HepG2 (cell line): Measurements from ENCODE around the gene RGSL1. TPM values are rescaled to one million over a fixed set of nuclear protein-coding genes. Genes with fewer than 3 reads are reported as not detected.

Experiments used
- DR1 ChIP-seq: sonication (generic); formaldehyde crosslinking; IDR thresholded peaks from 2 replicates; pipeline ENCODE4 v1.8.0; 2021; ENCODE audit warnings: mild to moderate bottlenecking, missing genetic modification reagents, inconsistent platforms
- EZH2 ChIP-seq: conservative IDR thresholded peaks from 2 replicates; pipeline ENCODE4 v1.6.1; 2012; ENCODE audit warnings: mild to moderate bottlenecking, low read depth, low read length, moderate library complexity
- FOXA1 ChIP-seq, 2 experiments: fragments of 450-650 bp in 1 of 2; sonication (generic) in 1 of 2; formaldehyde crosslinking in 1 of 2; IDR thresholded peaks; 2 replicates each; pipeline versions ENCODE4 v1.4.0 to v1.6.1; 2016 to 2020; ENCODE audit warnings: missing genetic modification reagents in 1 of 2
- FOXA3 ChIP-seq: IDR thresholded peaks from 2 replicates; pipeline ENCODE4 v1.6.1; 2016; ENCODE audit warnings: missing genetic modification reagents, missing compliant biosample characterization
- HES4 ChIP-seq: sonication (generic); formaldehyde crosslinking; IDR thresholded peaks from 2 replicates; pipeline ENCODE4 v1.9.0; 2021; ENCODE audit warnings: mild to moderate bottlenecking, missing genetic modification reagents, borderline replicate concordance
- HNRNPLL ChIP-seq: fragments of 200-400 bp; formaldehyde crosslinking; IDR thresholded peaks from 2 replicates; pipeline ENCODE4 v1.6.1; 2017; ENCODE audit warnings: mild to moderate bottlenecking, low read depth, low read length; ENCODE audit not compliant: poor library complexity, severe bottlenecking
- KMT2A ChIP-seq: sonication (generic); formaldehyde crosslinking; IDR thresholded peaks from 2 replicates; pipeline ENCODE4 v1.4.0; 2020; ENCODE audit warnings: missing genetic modification reagents
- NFRKB ChIP-seq: fragments of 450-650 bp; IDR thresholded peaks from 2 replicates; pipeline ENCODE4 v1.6.1; 2017
- PHF8 ChIP-seq: sonication (generic); formaldehyde crosslinking; IDR thresholded peaks from 2 replicates; pipeline ENCODE4 v1.5.0; 2020; ENCODE audit warnings: missing genetic modification reagents
- POLR2G ChIP-seq: fragments of 200-400 bp; formaldehyde crosslinking; IDR thresholded peaks from 2 replicates; pipeline ENCODE4 v1.6.1; 2018; ENCODE audit warnings: mild to moderate bottlenecking, low read depth, low read length, moderate library complexity
- PRMT3 ChIP-seq: sonication (generic); formaldehyde crosslinking; IDR thresholded peaks from 2 replicates; pipeline ENCODE4 v1.8.1; 2022; ENCODE audit warnings: low read depth, mild to moderate bottlenecking, moderate library complexity, missing genetic modification reagents, borderline replicate concordance
- ZNF432 ChIP-seq: sonication (generic); formaldehyde crosslinking; IDR thresholded peaks from 2 replicates; pipeline ENCODE4 v1.5.0; 2020; ENCODE audit warnings: missing genetic modification reagents, mild to moderate bottlenecking, borderline replicate concordance
- ZNF569 ChIP-seq: sonication (generic); formaldehyde crosslinking; IDR thresholded peaks from 2 replicates; pipeline ENCODE4 v1.5.0; 2020; ENCODE audit warnings: mild to moderate bottlenecking, missing genetic modification reagents, moderate library complexity, borderline replicate concordance
- ZNF589 ChIP-seq: sonication (generic); formaldehyde crosslinking; conservative IDR thresholded peaks from 2 replicates; pipeline ENCODE4 v1.8.0; 2022; ENCODE audit warnings: mild to moderate bottlenecking, moderate library complexity, missing genetic modification reagents
- ZNF616 ChIP-seq: sonication (generic); formaldehyde crosslinking; IDR thresholded peaks from 2 replicates; pipeline ENCODE4 v1.5.0; 2020; ENCODE audit warnings: low read depth, mild to moderate bottlenecking, missing genetic modification reagents
- ZNF713 ChIP-seq: sonication (generic); formaldehyde crosslinking; IDR thresholded peaks from 2 replicates; pipeline ENCODE4 v1.4.0; 2020; ENCODE audit warnings: mild to moderate bottlenecking, missing genetic modification reagents
- polyA plus RNA-seq, 8 experiments: library from polyadenylated mRNA; depleted of rRNA in 3 of 8; stranded (reverse) in 7 of 8; unstranded in 1 of 8; fragments of >200 nt; fragmentation: Illumina TruSeq in 4 of 8; extraction: Trizol in 4 of 8; gene quantifications; 2 replicates each; pipeline versions ENCODE4 v1.2.1 to v1.2.3, GENCODE V29; 2011 to 2016; ENCODE audit warnings: low read depth in 4 of 8, missing spikeins in 1 of 8, mixed read lengths in 1 of 8; ENCODE audit not compliant: insufficient read depth in 1 of 8
- total RNA-seq, 5 experiments: library from RNA; depleted of rRNA; stranded (reverse); fragments of >200 nt; fragmentation: Illumina TruSeq; extraction: Trizol; gene quantifications; 2 replicates each; pipeline ENCODE4 v1.2.3, GENCODE V29; 2016; ENCODE audit warnings: low read depth in 1 of 5
- TF ChIP-seq, protein P1 (sequence below): sonication (generic); formaldehyde crosslinking; IDR thresholded peaks from 2 replicates; pipeline ENCODE4 v1.4.0; 2020; ENCODE audit warnings: missing genetic modification reagents
- TF ChIP-seq, protein P2 (sequence below): IDR thresholded peaks from 2 replicates; pipeline ENCODE4 v1.6.1; 2012; ENCODE audit warnings: inconsistent platforms
- TF ChIP-seq, protein P3 (sequence below): sonication (generic); formaldehyde crosslinking; IDR thresholded peaks from 2 replicates; pipeline ENCODE4 v1.4.0; 2020; ENCODE audit warnings: missing genetic modification reagents
- TF ChIP-seq, protein P4 (sequence below): sonication (generic); formaldehyde crosslinking; IDR thresholded peaks from 2 replicates; pipeline ENCODE4 v1.8.1; 2023; ENCODE audit warnings: missing genetic modification reagents, mild to moderate bottlenecking, borderline replicate concordance
- TF ChIP-seq, protein P5 (sequence below): sonication (generic); formaldehyde crosslinking; IDR thresholded peaks from 2 replicates; pipeline ENCODE4 v1.4.0; 2020; ENCODE audit warnings: mild to moderate bottlenecking, missing genetic modification reagents
- TF ChIP-seq, protein P6 (sequence below): IDR thresholded peaks from 2 replicates; pipeline ENCODE4 v1.6.1; 2012; ENCODE audit warnings: low read length, improper control_type of control experiment

Gene RGSL1
- total and polyA plus RNA-seq, 2 of the 13 experiments (the other 11 are each of a cell fraction or from before 2014, with no cell fraction given), result not detected

GRCh38 chr1:182457844-182458243, 7.9 kb downstream of the RGSL1 start (continued):
- TF ChIP-seq, protein P1, sequence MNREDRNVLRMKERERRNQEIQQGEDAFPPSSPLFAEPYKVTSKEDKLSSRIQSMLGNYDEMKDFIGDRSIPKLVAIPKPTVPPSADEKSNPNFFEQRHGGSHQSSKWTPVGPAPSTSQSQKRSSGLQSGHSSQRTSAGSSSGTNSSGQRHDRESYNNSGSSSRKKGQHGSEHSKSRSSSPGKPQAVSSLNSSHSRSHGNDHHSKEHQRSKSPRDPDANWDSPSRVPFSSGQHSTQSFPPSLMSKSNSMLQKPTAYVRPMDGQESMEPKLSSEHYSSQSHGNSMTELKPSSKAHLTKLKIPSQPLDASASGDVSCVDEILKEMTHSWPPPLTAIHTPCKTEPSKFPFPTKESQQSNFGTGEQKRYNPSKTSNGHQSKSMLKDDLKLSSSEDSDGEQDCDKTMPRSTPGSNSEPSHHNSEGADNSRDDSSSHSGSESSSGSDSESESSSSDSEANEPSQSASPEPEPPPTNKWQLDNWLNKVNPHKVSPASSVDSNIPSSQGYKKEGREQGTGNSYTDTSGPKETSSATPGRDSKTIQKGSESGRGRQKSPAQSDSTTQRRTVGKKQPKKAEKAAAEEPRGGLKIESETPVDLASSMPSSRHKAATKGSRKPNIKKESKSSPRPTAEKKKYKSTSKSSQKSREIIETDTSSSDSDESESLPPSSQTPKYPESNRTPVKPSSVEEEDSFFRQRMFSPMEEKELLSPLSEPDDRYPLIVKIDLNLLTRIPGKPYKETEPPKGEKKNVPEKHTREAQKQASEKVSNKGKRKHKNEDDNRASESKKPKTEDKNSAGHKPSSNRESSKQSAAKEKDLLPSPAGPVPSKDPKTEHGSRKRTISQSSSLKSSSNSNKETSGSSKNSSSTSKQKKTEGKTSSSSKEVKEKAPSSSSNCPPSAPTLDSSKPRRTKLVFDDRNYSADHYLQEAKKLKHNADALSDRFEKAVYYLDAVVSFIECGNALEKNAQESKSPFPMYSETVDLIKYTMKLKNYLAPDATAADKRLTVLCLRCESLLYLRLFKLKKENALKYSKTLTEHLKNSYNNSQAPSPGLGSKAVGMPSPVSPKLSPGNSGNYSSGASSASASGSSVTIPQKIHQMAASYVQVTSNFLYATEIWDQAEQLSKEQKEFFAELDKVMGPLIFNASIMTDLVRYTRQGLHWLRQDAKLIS (CRISPR knock-in tag), result no peak
- TF ChIP-seq HES4 (no peak), ZNF713 (CRISPR knock-in tag) (no peak), PRMT3 (no peak), HNRNPLL (no peak), PHF8 (CRISPR knock-in tag) (no peak), EZH2 (no peak), FOXA1 (IDR thresholded peaks at IDR 0.05) (no peak), FOXA1 (CRISPR knock-in tag; IDR thresholded peaks at IDR 0.05) (peak; percentile 74), ZNF589 (CRISPR knock-in tag) (no peak), POLR2G (no peak), DR1 (CRISPR knock-in tag) (no peak), FOXA3 (CRISPR knock-in tag) (peak; percentile 88), ZNF569 (CRISPR knock-in tag) (no peak), ZNF616 (CRISPR knock-in tag) (no peak), ZNF432 (CRISPR knock-in tag) (no peak), NFRKB (no peak), KMT2A (no peak)
- TF ChIP-seq, protein P2, sequence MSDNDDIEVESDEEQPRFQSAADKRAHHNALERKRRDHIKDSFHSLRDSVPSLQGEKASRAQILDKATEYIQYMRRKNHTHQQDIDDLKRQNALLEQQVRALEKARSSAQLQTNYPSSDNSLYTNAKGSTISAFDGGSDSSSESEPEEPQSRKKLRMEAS, result no peak
- TF ChIP-seq, protein P3, sequence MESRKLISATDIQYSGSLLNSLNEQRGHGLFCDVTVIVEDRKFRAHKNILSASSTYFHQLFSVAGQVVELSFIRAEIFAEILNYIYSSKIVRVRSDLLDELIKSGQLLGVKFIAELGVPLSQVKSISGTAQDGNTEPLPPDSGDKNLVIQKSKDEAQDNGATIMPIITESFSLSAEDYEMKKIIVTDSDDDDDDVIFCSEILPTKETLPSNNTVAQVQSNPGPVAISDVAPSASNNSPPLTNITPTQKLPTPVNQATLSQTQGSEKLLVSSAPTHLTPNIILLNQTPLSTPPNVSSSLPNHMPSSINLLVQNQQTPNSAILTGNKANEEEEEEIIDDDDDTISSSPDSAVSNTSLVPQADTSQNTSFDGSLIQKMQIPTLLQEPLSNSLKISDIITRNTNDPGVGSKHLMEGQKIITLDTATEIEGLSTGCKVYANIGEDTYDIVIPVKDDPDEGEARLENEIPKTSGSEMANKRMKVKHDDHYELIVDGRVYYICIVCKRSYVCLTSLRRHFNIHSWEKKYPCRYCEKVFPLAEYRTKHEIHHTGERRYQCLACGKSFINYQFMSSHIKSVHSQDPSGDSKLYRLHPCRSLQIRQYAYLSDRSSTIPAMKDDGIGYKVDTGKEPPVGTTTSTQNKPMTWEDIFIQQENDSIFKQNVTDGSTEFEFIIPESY (CRISPR knock-in tag), result no peak
- TF ChIP-seq, protein P4, sequence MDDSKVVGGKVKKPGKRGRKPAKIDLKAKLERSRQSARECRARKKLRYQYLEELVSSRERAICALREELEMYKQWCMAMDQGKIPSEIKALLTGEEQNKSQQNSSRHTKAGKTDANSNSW, result no peak
- TF ChIP-seq, protein P5, sequence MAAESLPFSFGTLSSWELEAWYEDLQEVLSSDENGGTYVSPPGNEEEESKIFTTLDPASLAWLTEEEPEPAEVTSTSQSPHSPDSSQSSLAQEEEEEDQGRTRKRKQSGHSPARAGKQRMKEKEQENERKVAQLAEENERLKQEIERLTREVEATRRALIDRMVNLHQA (CRISPR knock-in tag), result no peak
- TF ChIP-seq, protein P6, sequence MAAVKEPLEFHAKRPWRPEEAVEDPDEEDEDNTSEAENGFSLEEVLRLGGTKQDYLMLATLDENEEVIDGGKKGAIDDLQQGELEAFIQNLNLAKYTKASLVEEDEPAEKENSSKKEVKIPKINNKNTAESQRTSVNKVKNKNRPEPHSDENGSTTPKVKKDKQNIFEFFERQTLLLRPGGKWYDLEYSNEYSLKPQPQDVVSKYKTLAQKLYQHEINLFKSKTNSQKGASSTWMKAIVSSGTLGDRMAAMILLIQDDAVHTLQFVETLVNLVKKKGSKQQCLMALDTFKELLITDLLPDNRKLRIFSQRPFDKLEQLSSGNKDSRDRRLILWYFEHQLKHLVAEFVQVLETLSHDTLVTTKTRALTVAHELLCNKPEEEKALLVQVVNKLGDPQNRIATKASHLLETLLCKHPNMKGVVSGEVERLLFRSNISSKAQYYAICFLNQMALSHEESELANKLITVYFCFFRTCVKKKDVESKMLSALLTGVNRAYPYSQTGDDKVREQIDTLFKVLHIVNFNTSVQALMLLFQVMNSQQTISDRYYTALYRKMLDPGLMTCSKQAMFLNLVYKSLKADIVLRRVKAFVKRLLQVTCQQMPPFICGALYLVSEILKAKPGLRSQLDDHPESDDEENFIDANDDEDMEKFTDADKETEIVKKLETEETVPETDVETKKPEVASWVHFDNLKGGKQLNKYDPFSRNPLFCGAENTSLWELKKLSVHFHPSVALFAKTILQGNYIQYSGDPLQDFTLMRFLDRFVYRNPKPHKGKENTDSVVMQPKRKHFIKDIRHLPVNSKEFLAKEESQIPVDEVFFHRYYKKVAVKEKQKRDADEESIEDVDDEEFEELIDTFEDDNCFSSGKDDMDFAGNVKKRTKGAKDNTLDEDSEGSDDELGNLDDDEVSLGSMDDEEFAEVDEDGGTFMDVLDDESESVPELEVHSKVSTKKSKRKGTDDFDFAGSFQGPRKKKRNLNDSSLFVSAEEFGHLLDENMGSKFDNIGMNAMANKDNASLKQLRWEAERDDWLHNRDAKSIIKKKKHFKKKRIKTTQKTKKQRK, result no peak
